GM18907 (cell line): ENCODE results near the gene MARS1.
"Not testable (repeated sequence)": the region's sequence is repeated elsewhere in the genome, so short reads cannot be mapped to it uniquely, and the experiment has no call there.

ENCODE experiments used
- ATAC-seq: cut with Tn5 transposase; IDR thresholded peaks from one replicate; pipeline ENCODE4 v1.9.1; 2021; ENCODE audit warnings: mild to moderate bottlenecking, moderate library complexity; ENCODE audit not compliant: unreplicated experiment

The MARS1 gene

GRCh38 chr12:57489157-57489641, 1.3 kb downstream of the MARS1 start:
- ATAC-seq, result no peak

GRCh38 chr12:57490126-57490525, 2.3 kb downstream of the MARS1 start:
- no peak for ATAC-seq

DNA sequence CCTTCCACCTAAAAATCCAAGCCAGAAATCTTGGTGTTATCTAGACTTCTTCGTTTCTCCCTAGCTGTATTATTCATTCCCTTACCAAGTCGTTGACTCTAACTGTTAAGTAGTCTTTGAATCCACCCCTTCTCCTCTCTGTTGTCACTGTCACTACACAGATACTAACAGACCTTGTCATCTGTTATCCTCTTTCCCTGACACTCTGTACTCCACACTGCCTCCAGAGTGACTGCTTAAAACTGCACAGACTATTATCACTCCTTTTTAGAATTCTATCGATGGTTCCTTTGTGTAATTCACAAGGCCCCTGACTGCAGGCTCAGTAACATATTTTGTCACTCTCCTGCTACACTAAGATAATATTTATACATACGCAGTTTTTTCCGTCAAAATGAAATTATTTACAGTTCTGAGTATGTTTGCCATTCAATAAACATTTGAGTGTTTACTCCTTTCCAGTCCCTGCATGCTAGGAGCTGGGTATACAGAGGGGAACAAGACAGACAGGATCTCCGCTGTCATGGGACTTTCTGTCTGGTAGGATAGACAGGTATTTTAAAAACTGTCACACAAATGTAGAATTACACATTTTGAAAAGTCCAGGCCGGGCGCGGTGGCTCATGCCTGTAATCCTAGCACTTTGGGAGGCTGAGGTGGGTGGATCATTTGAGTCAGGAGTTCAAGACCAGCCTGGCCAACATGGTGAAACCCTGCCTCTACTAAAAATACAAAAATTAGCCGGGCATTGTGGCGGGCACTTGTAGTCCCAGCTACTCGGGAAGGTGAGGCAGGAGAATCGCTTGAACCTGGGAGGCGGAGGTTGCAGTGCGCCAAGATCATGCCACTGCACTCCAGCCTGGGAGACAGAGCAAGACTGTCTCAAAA, 3.8 kb downstream of the MARS1 start:
- no peak for ATAC-seq

- ATAC-seq, result not testable (repeated sequence)
Observed at GRCh38 chr12:57495051-57495701, 7.3 kb downstream of the MARS1 start.

DNA sequence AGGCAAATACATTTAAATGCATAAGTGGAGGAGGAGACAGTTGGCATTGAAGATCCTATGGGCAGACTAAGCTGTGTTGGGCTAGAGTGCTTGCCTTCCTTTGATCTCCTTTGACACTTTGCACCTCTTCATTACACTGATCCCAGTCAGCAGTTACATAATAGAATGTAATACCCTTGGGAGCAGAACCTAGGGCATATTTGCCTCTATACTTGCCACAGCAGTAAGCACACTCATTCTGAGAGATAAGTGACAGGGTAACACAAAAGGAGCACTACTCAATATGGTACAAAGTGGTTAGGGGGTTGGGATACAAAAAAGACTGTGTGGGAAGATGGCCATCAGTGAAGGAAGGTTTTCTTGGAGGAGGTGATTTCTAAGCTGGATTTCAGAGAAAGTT, 9.0 kb downstream of the MARS1 start:
- no peak for ATAC-seq

DNA sequence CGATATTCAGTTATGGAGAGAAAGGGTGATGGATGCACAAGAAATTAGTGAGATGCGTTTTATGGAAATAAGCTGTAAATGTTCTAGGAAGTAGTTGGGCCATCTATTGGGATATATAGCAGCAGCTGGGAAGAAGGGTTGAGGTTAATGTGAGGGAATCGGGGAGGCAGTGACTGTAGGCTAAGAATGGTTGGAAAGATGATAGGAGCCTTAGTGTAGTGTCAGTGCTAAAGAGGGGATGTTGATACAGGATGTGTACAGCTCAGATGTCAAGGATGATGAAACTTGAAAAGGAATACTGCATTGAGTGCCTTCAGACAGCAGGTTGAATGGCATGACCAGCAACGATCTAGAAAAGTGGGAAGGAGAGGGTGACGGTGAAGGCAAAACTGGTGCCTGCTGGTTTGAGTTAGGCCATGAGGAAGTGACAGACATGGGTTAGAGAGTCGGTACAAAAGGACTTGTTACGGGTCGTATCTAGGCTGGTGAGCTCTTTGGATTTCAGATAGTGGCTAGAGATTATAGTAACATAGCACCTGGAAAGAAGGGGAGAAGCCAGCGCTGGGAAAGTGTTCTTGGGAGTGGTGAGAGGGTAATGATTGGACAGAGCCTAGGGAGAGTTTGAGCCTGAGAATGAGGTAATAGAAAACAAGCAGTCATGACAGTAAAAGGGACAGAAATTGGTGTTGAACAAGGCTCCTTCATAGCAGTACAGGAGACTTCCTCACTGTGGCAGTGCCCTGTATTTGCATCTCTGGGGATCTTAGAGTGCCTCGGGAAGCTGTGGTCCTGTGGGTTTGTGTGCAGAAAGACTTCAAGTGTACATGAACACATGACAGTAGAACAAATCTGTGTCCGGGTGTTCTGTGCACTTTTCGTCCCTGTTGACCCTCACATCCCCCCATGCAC, 9.6 kb downstream of the MARS1 start:
- no peak for ATAC-seq

DNA sequence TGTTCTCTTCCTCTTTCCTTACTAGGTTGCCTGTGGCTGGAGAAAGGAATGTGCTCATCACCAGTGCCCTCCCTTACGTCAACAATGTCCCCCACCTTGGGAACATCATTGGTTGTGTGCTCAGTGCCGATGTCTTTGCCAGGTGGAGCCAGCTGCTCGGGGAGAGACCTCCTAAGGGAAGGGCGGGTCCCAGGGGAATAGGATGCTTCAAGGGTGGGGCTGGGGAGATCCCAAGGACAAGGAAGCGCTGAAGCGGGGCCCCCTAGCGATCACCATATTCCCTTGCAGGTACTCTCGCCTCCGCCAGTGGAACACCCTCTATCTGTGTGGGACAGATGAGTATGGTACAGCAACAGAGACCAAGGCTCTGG, 10.2 kb downstream of the MARS1 start:
- ATAC-seq, result no peak

DNA sequence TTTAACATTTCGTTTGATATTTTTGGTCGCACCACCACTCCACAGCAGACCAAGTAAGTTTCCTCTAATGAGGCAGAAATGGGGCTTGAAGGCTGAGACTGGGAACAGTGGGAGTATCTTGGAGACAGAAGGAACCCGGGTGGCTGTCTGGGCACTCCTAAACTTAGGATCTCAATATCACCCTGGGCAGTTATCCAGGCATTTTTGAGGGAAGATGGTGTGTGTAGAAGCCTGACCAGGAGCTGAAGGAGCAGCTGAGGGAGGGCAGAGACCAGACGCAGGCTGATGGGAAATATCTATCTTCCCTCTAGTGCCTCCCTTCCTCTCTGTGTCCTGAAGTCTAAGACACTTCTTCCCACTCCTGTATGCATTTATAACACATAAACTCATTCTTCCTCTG, 10.7 kb downstream of the MARS1 start:
- ATAC-seq, result no peak

DNA sequence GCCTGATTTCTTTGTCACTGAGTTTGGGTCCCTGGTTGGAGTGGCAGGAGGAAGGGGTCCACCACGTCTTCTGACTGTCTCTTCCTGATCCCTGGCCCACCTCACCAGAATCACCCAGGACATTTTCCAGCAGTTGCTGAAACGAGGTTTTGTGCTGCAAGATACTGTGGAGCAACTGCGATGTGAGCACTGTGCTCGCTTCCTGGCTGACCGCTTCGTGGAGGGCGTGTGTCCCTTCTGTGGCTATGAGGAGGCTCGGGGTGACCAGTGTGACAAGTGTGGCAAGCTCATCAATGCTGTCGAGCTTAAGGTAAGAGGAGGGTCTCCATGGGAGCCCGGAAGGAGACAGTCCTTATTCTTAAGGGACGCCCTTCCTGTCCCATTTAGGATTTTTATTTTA, 12.3 kb downstream of the MARS1 start:
- no peak for ATAC-seq

GRCh38 chr12:57502311-57502969, 14.6 kb downstream of the MARS1 start:
- not testable (repeated sequence) for ATAC-seq

GRCh38 chr12:57506541-57506940, 18.7 kb downstream of the MARS1 start:
- not testable (repeated sequence) for ATAC-seq

DNA sequence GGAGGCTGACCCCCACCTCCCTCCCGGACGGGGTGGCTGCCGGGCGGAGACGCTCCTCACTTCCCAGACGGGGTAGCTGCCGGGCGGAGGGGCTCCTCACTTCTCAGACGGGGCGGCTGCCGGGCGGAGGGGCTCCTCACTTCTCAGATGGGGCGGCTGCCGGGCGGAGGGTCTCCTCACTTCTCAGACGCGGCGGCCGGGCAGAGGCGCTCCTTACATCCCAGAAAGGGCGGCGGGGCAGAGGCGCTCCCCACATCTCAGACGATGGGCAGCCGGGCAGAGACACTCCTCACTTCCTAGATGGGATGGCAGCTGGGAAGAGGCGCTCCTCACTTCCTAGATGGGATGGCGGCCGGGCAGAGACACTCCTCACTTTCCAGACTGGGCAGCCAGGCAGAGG, 19.9 kb downstream of the MARS1 start:
- not testable (repeated sequence) for ATAC-seq

DNA sequence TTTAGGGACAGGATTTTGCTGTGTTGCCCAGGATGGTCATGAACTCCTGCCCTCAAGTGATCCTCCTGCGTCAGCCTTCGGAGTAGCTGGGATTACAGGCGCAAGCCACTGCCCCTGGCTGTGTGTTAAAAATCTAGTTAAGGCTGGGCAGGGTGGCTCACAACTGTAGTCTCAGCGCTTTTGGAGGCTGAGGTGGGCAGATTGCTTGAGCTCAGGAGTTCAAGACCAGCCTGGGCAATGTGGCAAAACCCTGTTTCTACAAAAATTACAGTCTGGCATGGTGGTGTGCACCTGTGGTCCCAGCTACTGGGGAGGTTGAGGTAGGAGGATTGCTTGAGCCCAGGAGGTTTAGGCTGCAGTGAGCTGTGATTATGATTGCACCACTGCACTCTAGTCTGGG, 23.3 kb downstream of the MARS1 start:
- no peak for ATAC-seq

GRCh38 chr12:57511588-57512325, 23.9 kb downstream of the MARS1 start:
- no peak for ATAC-seq

DNA sequence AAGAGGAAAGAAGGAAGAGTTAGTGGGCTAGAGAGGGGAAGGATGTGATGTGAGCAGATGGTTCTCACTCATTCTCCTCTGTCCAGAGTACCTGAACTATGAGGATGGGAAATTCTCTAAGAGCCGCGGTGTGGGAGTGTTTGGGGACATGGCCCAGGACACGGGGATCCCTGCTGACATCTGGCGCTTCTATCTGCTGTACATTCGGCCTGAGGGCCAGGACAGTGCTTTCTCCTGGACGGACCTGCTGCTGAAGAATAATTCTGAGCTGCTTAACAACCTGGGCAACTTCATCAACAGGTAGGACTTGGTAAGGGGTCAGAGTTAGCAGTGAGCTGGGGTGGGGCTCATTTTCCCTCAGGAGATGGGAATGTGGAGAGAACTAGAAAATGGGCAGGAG, 24.8 kb downstream of the MARS1 start:
- no peak for ATAC-seq

DNA sequence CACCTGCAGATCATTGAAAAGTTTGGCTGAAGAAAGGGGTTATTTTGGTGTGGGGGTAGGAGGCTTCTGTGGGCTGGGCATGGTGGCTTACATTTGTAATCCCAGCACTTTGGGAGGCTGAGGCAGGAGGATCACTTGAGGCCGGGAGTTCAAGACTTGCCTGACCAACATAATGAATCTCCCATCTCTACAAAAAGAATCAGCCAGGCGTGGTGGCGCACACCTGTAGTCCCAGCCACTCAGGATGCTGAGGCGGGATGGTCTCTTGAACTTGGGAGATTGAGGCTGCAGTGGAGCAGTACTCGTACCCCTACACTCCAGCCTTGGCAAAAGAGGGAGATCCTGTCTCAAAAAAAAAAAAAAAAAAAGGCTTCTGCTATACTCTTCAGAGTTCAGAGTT, 25.4 kb downstream of the MARS1 start:
- no peak for ATAC-seq

DNA sequence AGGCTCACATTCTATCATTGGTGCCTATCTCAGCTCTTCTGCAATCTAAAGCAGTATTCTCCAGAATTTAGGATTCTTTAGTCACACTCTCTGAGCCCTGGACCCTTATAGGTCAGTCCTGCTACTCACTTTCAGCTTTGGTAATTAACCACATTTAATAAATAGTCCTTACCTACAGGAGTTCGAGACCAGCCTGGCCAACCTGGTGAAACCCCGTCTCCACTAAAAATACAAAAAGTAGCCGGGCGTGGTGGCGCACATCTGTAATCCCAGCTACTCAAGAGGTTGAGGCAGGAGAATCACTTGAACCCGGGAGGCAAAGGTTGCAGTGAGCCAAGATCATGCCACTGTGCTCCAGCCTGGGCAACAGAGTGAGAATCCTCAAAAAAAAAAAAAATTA, 25.8 kb downstream of the MARS1 start:
- not testable (repeated sequence) for ATAC-seq

DNA sequence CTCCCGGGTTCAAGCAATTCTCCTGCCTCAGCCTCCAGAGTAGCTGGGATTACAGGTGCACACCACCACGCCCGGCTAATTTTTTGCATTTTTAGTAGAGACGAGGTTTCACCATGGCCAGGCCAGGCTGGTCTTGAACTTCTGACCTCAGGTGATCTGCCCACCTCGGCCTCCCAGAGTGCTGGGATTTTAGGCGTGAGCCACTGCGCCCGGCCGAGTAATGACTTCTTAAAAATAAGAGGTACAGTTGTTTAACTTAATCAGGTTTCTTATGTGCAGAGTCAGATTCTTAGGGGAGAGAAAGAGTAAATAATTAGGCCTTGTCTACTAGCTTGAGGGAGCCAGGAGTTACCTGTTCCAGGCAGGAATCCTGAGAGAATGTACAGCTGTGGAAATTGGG, 26.4 kb downstream of the MARS1 start:
- ATAC-seq, result not testable (repeated sequence)

DNA sequence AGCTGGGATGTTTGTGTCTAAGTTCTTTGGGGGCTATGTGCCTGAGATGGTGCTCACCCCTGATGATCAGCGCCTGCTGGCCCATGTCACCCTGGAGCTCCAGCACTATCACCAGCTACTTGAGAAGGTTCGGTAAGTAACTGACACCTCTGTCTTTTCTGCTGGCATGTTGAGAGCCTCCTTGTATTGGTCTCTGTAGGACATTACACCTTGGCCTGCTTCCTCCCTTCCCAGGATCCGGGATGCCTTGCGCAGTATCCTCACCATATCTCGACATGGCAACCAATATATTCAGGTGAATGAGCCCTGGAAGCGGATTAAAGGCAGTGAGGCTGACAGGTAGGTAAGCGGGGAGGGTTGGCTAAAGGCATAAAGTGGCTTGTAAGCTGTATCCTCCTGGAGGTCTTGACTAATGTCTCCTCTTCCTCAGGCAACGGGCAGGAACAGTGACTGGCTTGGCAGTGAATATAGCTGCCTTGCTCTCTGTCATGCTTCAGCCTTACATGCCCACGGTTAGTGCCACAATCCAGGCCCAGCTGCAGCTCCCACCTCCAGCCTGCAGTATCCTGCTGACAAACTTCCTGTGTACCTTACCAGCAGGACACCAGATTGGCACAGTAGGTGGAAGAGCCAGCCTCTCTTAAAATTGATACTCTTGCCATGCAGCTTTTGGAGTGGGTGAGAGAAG, 27.0 kb downstream of the MARS1 start:
- ATAC-seq, result no peak
